ENCODE results near the gene UQCRQ. TPM values are rescaled to one million over a fixed set of nuclear protein-coding genes. Genes with fewer than 3 reads are reported as not detected.

The UQCRQ gene
- total RNA-seq, 1 experiment from 2014 or later = 306 TPM

DNA sequence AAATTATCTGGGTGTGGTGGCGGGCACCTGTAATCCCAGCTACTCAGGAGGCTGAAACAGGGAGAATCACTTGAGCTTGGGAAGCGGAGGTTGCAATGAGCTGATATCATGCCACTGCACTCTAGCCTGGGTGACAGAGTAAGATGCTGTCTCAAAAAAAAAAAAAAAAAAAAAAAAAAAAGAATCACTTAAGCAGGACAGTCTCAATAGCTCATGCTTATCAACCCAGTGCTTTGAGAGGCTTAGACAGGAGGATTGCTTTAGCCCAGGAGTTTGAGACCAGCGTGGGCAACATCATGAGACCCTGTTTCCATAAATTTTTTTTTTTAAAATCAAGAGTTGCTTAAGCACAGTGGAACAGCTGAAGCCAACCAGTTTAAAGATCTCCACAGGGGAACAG, 49.6 kb downstream of the UQCRQ start:
- no peaks in the 10 kb centered on the region for H3K4me1 ChIP-seq (ENCODE audit: insufficient read depth, low read length)
- DNase-seq = no peak
- H3K79me1 ChIP-seq (ENCODE audit: insufficient read depth, low read depth, low read length, poor library complexity, severe bottlenecking) = peaks cover 5% of the 10 kb centered on the region
- no peaks in the 10 kb centered on the region for H3K4me1 Mint-ChIP-seq
- H3K9ac ChIP-seq (ENCODE audit: extremely low read depth, insufficient read length, low read length) = no peak overlapping the region
- H2BK15ac ChIP-seq (ENCODE audit: low read depth, low read length) = no peak overlapping the region
- H3T11ph ChIP-seq (ENCODE audit: low read length) = no peak overlapping the region
- no peaks in the 10 kb centered on the region for H3K9me3 ChIP-seq (ENCODE audit: control insufficient read depth, low read depth, low read length)
- peak overlapping the region in 2 of 3 experiments; percentile 11 to 59; a peak in 3 of 7 replicates for H3K27ac Mint-ChIP-seq
- no peak overlapping the region for H3K56ac ChIP-seq (ENCODE audit: insufficient read length, low read depth, low read length)
- H4K91ac ChIP-seq (ENCODE audit: insufficient read length, low read depth, low read length) = no peak overlapping the region
- H3K23me2 ChIP-seq (ENCODE audit: insufficient read length, low read depth, low read length, poor library complexity, severe bottlenecking) = no peaks in the 10 kb centered on the region
- no peaks in the 10 kb centered on the region for H3K27me3 Mint-ChIP-seq (ENCODE audit: low read depth)
- H3K27me3 ChIP-seq (ENCODE audit: insufficient read depth, low read length) = no peaks in the 10 kb centered on the region
- H3K4me2 ChIP-seq (ENCODE audit: insufficient read depth, insufficient read length, low read length) = no peak overlapping the region
- H2AFZ ChIP-seq (ENCODE audit: low read length) = no peak overlapping the region
- no peak overlapping the region for H3K14ac ChIP-seq (ENCODE audit: insufficient read depth, low read length)
- no peak overlapping the region for H2AK5ac ChIP-seq (ENCODE audit: insufficient read length, low read length)
- no peak overlapping the region for H3K4me3 Mint-ChIP-seq
- H4K20me1 ChIP-seq (ENCODE audit: control insufficient read depth, insufficient read depth, insufficient read length) = no peaks in the 10 kb centered on the region
- no peak overlapping the region for H4K8ac ChIP-seq (replicated peaks; ENCODE audit: insufficient read length, low read depth, low read length)
- H2BK20ac ChIP-seq (ENCODE audit: low read depth, low read length, poor library complexity, severe bottlenecking) = no peak overlapping the region
- H3K9me3 Mint-ChIP-seq = no peaks in the 10 kb centered on the region
- TF ChIP-seq CTCF (conservative IDR thresholded peaks at IDR 0.05) = no peak
- no peak overlapping the region for H3K27ac ChIP-seq (ENCODE audit: insufficient read length, low read depth, low read length)
- no CpG with 5 or more reads among the region's 3 CpGs for WGBS (ENCODE audit: extremely low coverage, insufficient read length, low lambda C conversion rate)
- H3K79me2 ChIP-seq (ENCODE audit: insufficient read depth, low read length) = no peaks in the 10 kb centered on the region; the same call in 1 of the 2 replicates
- no peak overlapping the region for H3K23ac ChIP-seq (ENCODE audit: insufficient read length, low read depth, low read length)
- no peak overlapping the region for H3K4ac ChIP-seq (ENCODE audit: low read depth, low read length)
- H3K18ac ChIP-seq (ENCODE audit: insufficient read length, low read depth, low read length) = no peak overlapping the region
- no peak overlapping the region for H2BK5ac ChIP-seq (ENCODE audit: insufficient read length, low read length)
- peaks cover 17 to 54% (median 48%) of the 10 kb centered on the region in 3 experiments; a peak in 6 of 7 replicates for H3K36me3 Mint-ChIP-seq (ENCODE audit: insufficient read depth in 1 of 3, low read depth in 3 of 3)
- H2BK120ac ChIP-seq (ENCODE audit: low read depth, low read length, poor library complexity, severe bottlenecking) = no peak overlapping the region
- no peak overlapping the region for H4K5ac ChIP-seq (ENCODE audit: insufficient read length, low read depth, low read length)
- no peak overlapping the region for H2BK12ac ChIP-seq (ENCODE audit: insufficient read length, low read depth, low read length)

Other genes with a start within 250 kb of the UQCRQ start
- gene IL13, start 208.5 kb upstream of the UQCRQ start, total RNA-seq (2021) = not detected in 2 replicates
- gene IL4, start 192.7 kb upstream of the UQCRQ start, total RNA-seq (2021) = not detected in 2 replicates
- 12.9 and 13.2 TPM in 2 replicates for gene KIF3A, start 129.1 kb upstream of the UQCRQ start, total RNA-seq (2021)
- gene CCNI2, start 119.2 kb upstream of the UQCRQ start, total RNA-seq (2021) = 0.57 and 0.90 TPM in 2 replicates
- gene SEPTIN8, start 89.4 kb upstream of the UQCRQ start, total RNA-seq (2021) = 36.0 and 38.2 TPM in 2 replicates
- gene SOWAHA, start 53.3 kb upstream of the UQCRQ start, total RNA-seq (2021) = 0.20 and 0.31 TPM in 2 replicates
- gene SHROOM1, start 36.0 kb upstream of the UQCRQ start, total RNA-seq (2021) = 5.8 and 7.0 TPM in 2 replicates
- gene GDF9, start 173 bp upstream of the UQCRQ start, total RNA-seq (2021) = 0.24 and 0.57 TPM in 2 replicates
- gene LEAP2, start 7.0 kb downstream of the UQCRQ start, total RNA-seq (2021) = 1.0 and 1.4 TPM in 2 replicates
- 68.1 and 73.2 TPM in 2 replicates for gene AFF4, start 97.0 kb downstream of the UQCRQ start, total RNA-seq (2021)
- gene ZCCHC10, start 159.9 kb downstream of the UQCRQ start, total RNA-seq (2021) = 34.0 and 34.4 TPM in 2 replicates
- 293 and 300 TPM in 2 replicates for gene HSPA4, start 185.4 kb downstream of the UQCRQ start, total RNA-seq (2021)

Data from H9 (cell line).